GM23338 (cell line): ENCODE data around the gene CRACDL. TPM values are rescaled to one million over a fixed set of nuclear protein-coding genes. Genes with fewer than 3 reads are reported as not detected.

Experiments used
- ATAC-seq: fragments of 200-7000 bp; cut with Tn5 transposase; 3 replicates; pipeline ENCODE4 v1.9.1; 2020
- DNase-seq: peaks from one replicate; pipeline ENCODE4 v3.0.0-alpha.2; 2015; ENCODE audit warnings: low spot score
- H2AFZ ChIP-seq: fragments of 200-600 bp; sonication (generic); 2 replicates; pipeline ENCODE4 v1.8.0; 2016; ENCODE audit warnings: antibody characterized with exemption, mild to moderate bottlenecking, moderate library complexity
- H3F3A ChIP-seq: fragments of 200-600 bp; sonication (generic); replicated peaks from 2 replicates; pipeline ENCODE4 v1.8.0; 2017; ENCODE audit warnings: antibody characterized with exemption, mixed run types, low read depth
- H3K27ac ChIP-seq: fragments of 200-600 bp; sonication (generic); 2 replicates; pipeline ENCODE4 v1.6.1; 2016; ENCODE audit warnings: low read depth
- H3K27me3 ChIP-seq: fragments of 200-600 bp; sonication (generic); 2 replicates; pipeline ENCODE4 v1.8.0; 2016; ENCODE audit warnings: mild to moderate bottlenecking, mixed run types, moderate library complexity; ENCODE audit not compliant: insufficient read depth
- H3K36me3 ChIP-seq: fragments of 200-600 bp; sonication (generic); 2 replicates; pipeline ENCODE4 v1.8.0; 2016; ENCODE audit warnings: mild to moderate bottlenecking; ENCODE audit not compliant: insufficient read depth
- H3K4me1 ChIP-seq: fragments of 200-600 bp; sonication (generic); 2 replicates; pipeline ENCODE4 v1.8.0; 2016; ENCODE audit warnings: mild to moderate bottlenecking, moderate library complexity; ENCODE audit not compliant: insufficient read depth
- H3K4me2 ChIP-seq: fragments of 200-600 bp; sonication (generic); 2 replicates; pipeline ENCODE4 v1.7.1; 2017; ENCODE audit warnings: mixed run types
- H3K4me3 ChIP-seq: fragments of 200-600 bp; sonication (generic); 2 replicates; pipeline ENCODE4 v1.6.1; 2016; ENCODE audit warnings: mixed run types
- H3K79me2 ChIP-seq: fragments of 200-600 bp; sonication (generic); replicated peaks from 2 replicates; pipeline ENCODE4 v1.8.0; 2017; ENCODE audit warnings: mild to moderate bottlenecking; ENCODE audit not compliant: insufficient read depth
- H3K9me2 ChIP-seq: fragments of 200-600 bp; sonication (generic); 2 replicates; pipeline ENCODE4 v1.8.0; 2017; ENCODE audit not compliant: insufficient read depth
- H4K20me1 ChIP-seq: fragments of 200-600 bp; sonication (generic); replicated peaks from 2 replicates; pipeline ENCODE4 v1.8.0; 2017; ENCODE audit warnings: mild to moderate bottlenecking; ENCODE audit not compliant: insufficient read depth
- H3K27ac Mint-ChIP-seq: 2 replicates; pipeline ENCODE4 v1.8.0; 2020; ENCODE audit warnings: inconsistent platforms, mild to moderate bottlenecking, moderate library complexity, mixed read lengths
- H3K27me3 Mint-ChIP-seq: 3 replicates; pipeline ENCODE4 v1.8.0; 2022; ENCODE audit warnings: low read depth, mild to moderate bottlenecking, moderate library complexity, mixed read lengths, inconsistent platforms; ENCODE audit not compliant: insufficient read depth, poor library complexity
- H3K36me3 Mint-ChIP-seq: 3 replicates; pipeline ENCODE4 v1.8.0; 2021; ENCODE audit warnings: low read depth, mild to moderate bottlenecking, inconsistent platforms, moderate library complexity, mixed read lengths
- H3K4me1 Mint-ChIP-seq: 3 replicates; pipeline ENCODE4 v1.8.0; 2020; ENCODE audit warnings: mild to moderate bottlenecking, inconsistent platforms, mixed read lengths
- H3K4me3 Mint-ChIP-seq: 3 replicates; pipeline ENCODE4 v1.8.0; 2021; ENCODE audit warnings: moderate library complexity, mild to moderate bottlenecking, inconsistent platforms, mixed read lengths
- H3K9me3 Mint-ChIP-seq: 3 replicates; pipeline ENCODE4 v1.8.0; 2020; ENCODE audit warnings: moderate library complexity, mild to moderate bottlenecking, inconsistent platforms, mixed read lengths
- EZH2phosphoT487 ChIP-seq: fragments of 200-600 bp; sonication (generic); IDR thresholded peaks from one replicate; pipeline ENCODE4 v1.8.1; 2018; ENCODE audit warnings: antibody characterized with exemption; ENCODE audit not compliant: unreplicated experiment
- JUNB ChIP-seq: IDR thresholded peaks from one replicate; pipeline ENCODE4 v1.6.1; 2016; ENCODE audit warnings: antibody characterized with exemption; ENCODE audit not compliant: unreplicated experiment
- STAT1 ChIP-seq: IDR thresholded peaks from one replicate; pipeline ENCODE4 v1.6.1; 2016; ENCODE audit warnings: antibody characterized with exemption; ENCODE audit not compliant: unreplicated experiment
- ZNF114 ChIP-seq: fragments of 250-450 bp; sonication (Bioruptor Pico); IDR thresholded peaks from 2 replicates; pipeline ENCODE4 v1.5.0; 2020; ENCODE audit warnings: mild to moderate bottlenecking, moderate library complexity
- ZNF331 ChIP-seq: fragments of 250-450 bp; sonication (Bioruptor Pico); IDR thresholded peaks from 2 replicates; pipeline ENCODE4 v1.5.0; 2020; ENCODE audit warnings: low read depth, mild to moderate bottlenecking, moderate library complexity
- polyA plus RNA-seq: library from polyadenylated mRNA; unstranded; fragments of >200 nt; fragmentation: Nextera tagmentation; extraction: Ambion mirVana; gene quantifications from 2 replicates; pipeline ENCODE4 v1.2.1, GENCODE V29; 2016
- total RNA-seq: library from RNA; depleted of rRNA; stranded (reverse); fragments of >200 nt; shearing (Covaris generic); gene quantifications from 2 replicates; pipeline ENCODE4 v1.2.3, GENCODE V29; 2014
- TF ChIP-seq, protein P1 (sequence below): fragments of 250-450 bp; sonication (Bioruptor Pico); IDR thresholded peaks from 2 replicates; pipeline ENCODE4 v1.5.0; 2020; ENCODE audit warnings: mild to moderate bottlenecking, moderate library complexity
- TF ChIP-seq, protein P2 (sequence below): IDR thresholded peaks from one replicate; pipeline ENCODE4 v1.6.1; 2018; ENCODE audit warnings: antibody characterized with exemption; ENCODE audit not compliant: unreplicated experiment

Gene CRACDL
- total and polyA plus RNA-seq, 2 experiments from 2014 or later, result 0.14 to 0.16 TPM

DNA sequence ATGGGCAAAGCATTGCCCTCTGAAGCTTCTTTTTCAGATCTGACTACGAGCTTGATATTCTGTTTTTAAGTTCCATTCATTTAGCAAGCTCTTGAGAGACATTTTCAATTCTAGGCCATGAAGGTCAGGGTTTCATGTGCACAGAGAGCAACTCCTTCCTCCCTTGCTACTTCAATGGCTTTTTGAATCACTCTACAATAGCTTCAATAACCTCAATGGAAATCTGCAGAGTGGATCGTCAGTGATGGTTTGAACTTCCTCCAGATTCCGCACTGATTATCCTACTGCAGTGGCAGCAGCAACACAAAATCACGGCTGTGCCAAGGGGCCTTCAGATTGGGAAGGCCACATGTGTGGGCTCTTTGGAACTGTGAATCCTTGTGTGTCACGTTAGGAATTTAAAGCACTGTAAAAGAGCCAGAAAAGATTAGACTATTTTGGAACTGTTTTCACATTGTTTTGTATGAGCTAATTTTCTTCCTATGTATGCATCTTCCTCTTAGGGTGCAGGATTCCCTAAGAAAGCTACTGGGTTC is 116.7 kb downstream of the CRACDL start (continued):
- TF ChIP-seq, protein P1, sequence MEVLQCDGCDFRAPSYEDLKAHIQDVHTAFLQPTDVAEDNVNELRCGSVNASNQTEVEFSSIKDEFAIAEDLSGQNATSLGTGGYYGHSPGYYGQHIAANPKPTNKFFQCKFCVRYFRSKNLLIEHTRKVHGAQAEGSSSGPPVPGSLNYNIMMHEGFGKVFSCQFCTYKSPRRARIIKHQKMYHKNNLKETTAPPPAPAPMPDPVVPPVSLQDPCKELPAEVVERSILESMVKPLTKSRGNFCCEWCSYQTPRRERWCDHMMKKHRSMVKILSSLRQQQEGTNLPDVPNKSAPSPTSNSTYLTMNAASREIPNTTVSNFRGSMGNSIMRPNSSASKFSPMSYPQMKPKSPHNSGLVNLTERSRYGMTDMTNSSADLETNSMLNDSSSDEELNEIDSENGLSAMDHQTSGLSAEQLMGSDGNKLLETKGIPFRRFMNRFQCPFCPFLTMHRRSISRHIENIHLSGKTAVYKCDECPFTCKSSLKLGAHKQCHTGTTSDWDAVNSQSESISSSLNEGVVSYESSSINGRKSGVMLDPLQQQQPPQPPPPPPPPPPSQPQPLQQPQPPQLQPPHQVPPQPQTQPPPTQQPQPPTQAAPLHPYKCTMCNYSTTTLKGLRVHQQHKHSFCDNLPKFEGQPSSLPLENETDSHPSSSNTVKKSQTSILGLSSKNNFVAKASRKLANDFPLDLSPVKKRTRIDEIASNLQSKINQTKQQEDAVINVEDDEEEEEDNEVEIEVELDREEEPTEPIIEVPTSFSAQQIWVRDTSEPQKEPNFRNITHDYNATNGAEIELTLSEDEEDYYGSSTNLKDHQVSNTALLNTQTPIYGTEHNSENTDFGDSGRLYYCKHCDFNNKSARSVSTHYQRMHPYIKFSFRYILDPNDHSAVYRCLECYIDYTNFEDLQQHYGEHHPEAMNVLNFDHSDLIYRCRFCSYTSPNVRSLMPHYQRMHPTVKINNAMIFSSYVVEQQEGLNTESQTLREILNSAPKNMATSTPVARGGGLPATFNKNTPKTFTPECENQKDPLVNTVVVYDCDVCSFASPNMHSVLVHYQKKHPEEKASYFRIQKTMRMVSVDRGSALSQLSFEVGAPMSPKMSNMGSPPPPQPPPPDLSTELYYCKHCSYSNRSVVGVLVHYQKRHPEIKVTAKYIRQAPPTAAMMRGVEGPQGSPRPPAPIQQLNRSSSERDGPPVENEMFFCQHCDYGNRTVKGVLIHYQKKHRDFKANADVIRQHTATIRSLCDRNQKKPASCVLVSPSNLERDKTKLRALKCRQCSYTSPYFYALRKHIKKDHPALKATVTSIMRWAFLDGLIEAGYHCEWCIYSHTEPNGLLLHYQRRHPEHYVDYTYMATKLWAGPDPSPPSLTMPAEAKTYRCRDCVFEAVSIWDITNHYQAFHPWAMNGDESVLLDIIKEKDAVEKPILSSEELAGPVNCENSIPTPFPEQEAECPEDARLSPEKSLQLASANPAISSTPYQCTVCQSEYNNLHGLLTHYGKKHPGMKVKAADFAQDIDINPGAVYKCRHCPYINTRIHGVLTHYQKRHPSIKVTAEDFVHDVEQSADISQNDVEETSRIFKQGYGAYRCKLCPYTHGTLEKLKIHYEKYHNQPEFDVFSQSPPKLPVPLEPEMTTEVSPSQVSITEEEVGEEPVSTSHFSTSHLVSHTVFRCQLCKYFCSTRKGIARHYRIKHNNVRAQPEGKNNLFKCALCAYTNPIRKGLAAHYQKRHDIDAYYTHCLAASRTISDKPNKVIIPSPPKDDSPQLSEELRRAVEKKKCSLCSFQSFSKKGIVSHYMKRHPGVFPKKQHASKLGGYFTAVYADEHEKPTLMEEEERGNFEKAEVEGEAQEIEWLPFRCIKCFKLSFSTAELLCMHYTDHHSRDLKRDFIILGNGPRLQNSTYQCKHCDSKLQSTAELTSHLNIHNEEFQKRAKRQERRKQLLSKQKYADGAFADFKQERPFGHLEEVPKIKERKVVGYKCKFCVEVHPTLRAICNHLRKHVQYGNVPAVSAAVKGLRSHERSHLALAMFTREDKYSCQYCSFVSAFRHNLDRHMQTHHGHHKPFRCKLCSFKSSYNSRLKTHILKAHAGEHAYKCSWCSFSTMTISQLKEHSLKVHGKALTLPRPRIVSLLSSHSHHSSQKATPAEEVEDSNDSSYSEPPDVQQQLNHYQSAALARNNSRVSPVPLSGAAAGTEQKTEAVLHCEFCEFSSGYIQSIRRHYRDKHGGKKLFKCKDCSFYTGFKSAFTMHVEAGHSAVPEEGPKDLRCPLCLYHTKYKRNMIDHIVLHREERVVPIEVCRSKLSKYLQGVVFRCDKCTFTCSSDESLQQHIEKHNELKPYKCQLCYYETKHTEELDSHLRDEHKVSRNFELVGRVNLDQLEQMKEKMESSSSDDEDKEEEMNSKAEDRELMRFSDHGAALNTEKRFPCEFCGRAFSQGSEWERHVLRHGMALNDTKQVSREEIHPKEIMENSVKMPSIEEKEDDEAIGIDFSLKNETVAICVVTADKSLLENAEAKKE (CRISPR knock-in tag), result no peak
- TF ChIP-seq ZNF114 (CRISPR knock-in tag), result no peak

DNA sequence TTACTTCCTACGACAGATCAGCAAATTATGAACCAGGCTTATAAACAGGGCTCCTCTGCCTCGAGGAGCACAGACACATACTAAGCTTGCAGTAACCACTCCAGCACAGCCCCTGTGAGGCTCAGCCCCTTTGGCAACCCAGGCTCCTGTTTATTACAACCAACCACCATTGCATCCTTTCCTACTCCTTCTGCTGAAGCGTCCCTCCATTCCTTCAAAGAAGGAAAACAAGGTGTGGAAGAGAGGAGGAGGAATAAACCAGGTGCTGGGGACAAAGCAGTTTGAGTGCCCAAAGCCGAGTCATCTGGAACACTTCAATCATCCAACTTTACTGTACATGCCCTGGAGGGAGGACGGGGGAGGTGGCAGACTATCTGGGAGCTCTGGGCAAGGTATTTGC is 117.9 kb downstream of the CRACDL start:
- Mint-ChIP-seq H3K4me1 (no peaks in the 10 kb centered on the region), H3K36me3 (no peaks in the 10 kb centered on the region)
- TF ChIP-seq JUNB, result no peak
- TF ChIP-seq ZNF331 (CRISPR knock-in tag), result no peak
- TF ChIP-seq, protein P2, sequence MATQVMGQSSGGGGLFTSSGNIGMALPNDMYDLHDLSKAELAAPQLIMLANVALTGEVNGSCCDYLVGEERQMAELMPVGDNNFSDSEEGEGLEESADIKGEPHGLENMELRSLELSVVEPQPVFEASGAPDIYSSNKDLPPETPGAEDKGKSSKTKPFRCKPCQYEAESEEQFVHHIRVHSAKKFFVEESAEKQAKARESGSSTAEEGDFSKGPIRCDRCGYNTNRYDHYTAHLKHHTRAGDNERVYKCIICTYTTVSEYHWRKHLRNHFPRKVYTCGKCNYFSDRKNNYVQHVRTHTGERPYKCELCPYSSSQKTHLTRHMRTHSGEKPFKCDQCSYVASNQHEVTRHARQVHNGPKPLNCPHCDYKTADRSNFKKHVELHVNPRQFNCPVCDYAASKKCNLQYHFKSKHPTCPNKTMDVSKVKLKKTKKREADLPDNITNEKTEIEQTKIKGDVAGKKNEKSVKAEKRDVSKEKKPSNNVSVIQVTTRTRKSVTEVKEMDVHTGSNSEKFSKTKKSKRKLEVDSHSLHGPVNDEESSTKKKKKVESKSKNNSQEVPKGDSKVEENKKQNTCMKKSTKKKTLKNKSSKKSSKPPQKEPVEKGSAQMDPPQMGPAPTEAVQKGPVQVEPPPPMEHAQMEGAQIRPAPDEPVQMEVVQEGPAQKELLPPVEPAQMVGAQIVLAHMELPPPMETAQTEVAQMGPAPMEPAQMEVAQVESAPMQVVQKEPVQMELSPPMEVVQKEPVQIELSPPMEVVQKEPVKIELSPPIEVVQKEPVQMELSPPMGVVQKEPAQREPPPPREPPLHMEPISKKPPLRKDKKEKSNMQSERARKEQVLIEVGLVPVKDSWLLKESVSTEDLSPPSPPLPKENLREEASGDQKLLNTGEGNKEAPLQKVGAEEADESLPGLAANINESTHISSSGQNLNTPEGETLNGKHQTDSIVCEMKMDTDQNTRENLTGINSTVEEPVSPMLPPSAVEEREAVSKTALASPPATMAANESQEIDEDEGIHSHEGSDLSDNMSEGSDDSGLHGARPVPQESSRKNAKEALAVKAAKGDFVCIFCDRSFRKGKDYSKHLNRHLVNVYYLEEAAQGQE, result no peak
- TF ChIP-seq EZH2phosphoT487, result no peak
- TF ChIP-seq ZNF114 (CRISPR knock-in tag), result no peak
- TF ChIP-seq STAT1, result no peak

More for the DNA sequence above, 117.9 kb downstream of the CRACDL start:
- Mint-ChIP-seq H3K27ac (no peak overlapping the region), H3K4me3 (no peak overlapping the region), H3K9me3 (peaks cover 5% of the 10 kb centered on the region; the same call in 1 of the 3 replicates), H3K27me3 (peaks cover 19% of the 10 kb centered on the region)
- Histone ChIP-seq H3K4me1 (no peaks in the 10 kb centered on the region), H3K79me2 (no peaks in the 10 kb centered on the region), H3K4me3 (no peak overlapping the region), H2AFZ (no peak overlapping the region), H3K27me3 (peaks cover 25% of the 10 kb centered on the region), H3K36me3 (no peaks in the 10 kb centered on the region), H4K20me1 (no peaks in the 10 kb centered on the region), H3K27ac (no peak overlapping the region), H3F3A (no peaks in the 10 kb centered on the region), H3K9me2 (no peaks in the 10 kb centered on the region; the same call in 1 of the 2 replicates), H3K4me2 (no peak overlapping the region)
- ATAC-seq (no peak), DNase-seq (no peak)
